HepG2 (cell line): Measurements from ENCODE around the gene UNKL. TPM values are rescaled to one million over a fixed set of nuclear protein-coding genes. Genes with fewer than 3 reads are reported as not detected.

Experiments
- AKNA ChIP-seq: sonication (generic); formaldehyde crosslinking; IDR thresholded peaks from 2 replicates; pipeline ENCODE4 v1.4.0; 2020; ENCODE audit warnings: missing genetic modification reagents, borderline replicate concordance
- CTCF ChIP-seq: sonication (generic); formaldehyde crosslinking; IDR thresholded peaks from 2 replicates; pipeline ENCODE4 v1.5.0; 2020; ENCODE audit warnings: mild to moderate bottlenecking, missing genetic modification reagents, moderate library complexity
- EED ChIP-seq: sonication (generic); formaldehyde crosslinking; IDR thresholded peaks from 2 replicates; pipeline ENCODE4 v1.5.0; 2020; ENCODE audit warnings: mild to moderate bottlenecking, missing genetic modification reagents
- FOSL1 ChIP-seq: sonication (generic); formaldehyde crosslinking; IDR thresholded peaks from 2 replicates; pipeline ENCODE4 v1.9.0; 2021; ENCODE audit warnings: missing genetic modification reagents, borderline replicate concordance
- FOXM1 ChIP-seq: sonication (generic); formaldehyde crosslinking; IDR thresholded peaks from 2 replicates; pipeline ENCODE4 v1.5.0; 2020; ENCODE audit warnings: missing genetic modification reagents
- HOXD1 ChIP-seq: sonication (generic); formaldehyde crosslinking; IDR thresholded peaks from 2 replicates; pipeline ENCODE4 v1.5.0; 2020; ENCODE audit warnings: missing genetic modification reagents
- MTA1 ChIP-seq: sonication (generic); formaldehyde crosslinking; IDR thresholded peaks from 2 replicates; pipeline ENCODE4 v1.4.0; 2020; ENCODE audit warnings: missing genetic modification reagents, mild to moderate bottlenecking, borderline replicate concordance
- PLSCR1 ChIP-seq: sonication (generic); formaldehyde crosslinking; IDR thresholded peaks from 2 replicates; pipeline ENCODE4 v1.5.0; 2020; ENCODE audit warnings: missing genetic modification reagents, mild to moderate bottlenecking, borderline replicate concordance
- SP140L ChIP-seq: sonication (generic); formaldehyde crosslinking; IDR thresholded peaks from 2 replicates; pipeline ENCODE4 v1.4.0; 2020; ENCODE audit warnings: missing genetic modification reagents, borderline replicate concordance
- TBL1XR1 ChIP-seq: fragments of 150-350 bp; IDR thresholded peaks from 2 replicates; pipeline ENCODE4 v1.6.1; 2014; ENCODE audit warnings: borderline replicate concordance, low read length; ENCODE audit not compliant: partially characterized antibody
- TCF7 ChIP-seq: sonication (generic); IDR thresholded peaks from 2 replicates; pipeline ENCODE4 v1.6.1; 2016; ENCODE audit warnings: antibody characterized with exemption, low read depth
- THAP7 ChIP-seq: sonication (generic); formaldehyde crosslinking; IDR thresholded peaks from 2 replicates; pipeline ENCODE4 v1.8.1; 2023; ENCODE audit warnings: mild to moderate bottlenecking, missing genetic modification reagents
- ZNF3 ChIP-seq: IDR thresholded peaks from 2 replicates; pipeline ENCODE4 v1.7.0; 2017; ENCODE audit warnings: inconsistent platforms
- ZNF549 ChIP-seq: sonication (generic); formaldehyde crosslinking; IDR thresholded peaks from 2 replicates; pipeline ENCODE4 v1.5.0; 2020; ENCODE audit warnings: missing genetic modification reagents
- ZNF598 ChIP-seq: sonication (generic); formaldehyde crosslinking; IDR thresholded peaks from 2 replicates; pipeline ENCODE4 v1.5.1; 2020; ENCODE audit warnings: mild to moderate bottlenecking, missing genetic modification reagents, borderline replicate concordance
- ZNF790 ChIP-seq: sonication (generic); formaldehyde crosslinking; IDR thresholded peaks from 2 replicates; pipeline ENCODE4 v1.8.0; 2022; ENCODE audit warnings: missing genetic modification reagents, mild to moderate bottlenecking, borderline replicate concordance
- polyA plus RNA-seq, 8 experiments: library from polyadenylated mRNA; depleted of rRNA in 3 of 8; stranded (reverse) in 7 of 8; unstranded in 1 of 8; fragments of >200 nt; fragmentation: Illumina TruSeq in 4 of 8; extraction: Trizol in 4 of 8; gene quantifications; 2 replicates each; pipeline versions ENCODE4 v1.2.1 to v1.2.3, GENCODE V29; 2011 to 2016; ENCODE audit warnings: low read depth in 4 of 8, missing spikeins in 1 of 8, mixed read lengths in 1 of 8; ENCODE audit not compliant: insufficient read depth in 1 of 8
- total RNA-seq, 5 experiments: library from RNA; depleted of rRNA; stranded (reverse); fragments of >200 nt; fragmentation: Illumina TruSeq; extraction: Trizol; gene quantifications; 2 replicates each; pipeline ENCODE4 v1.2.3, GENCODE V29; 2016; ENCODE audit warnings: low read depth in 1 of 5
- TF ChIP-seq, protein P1 (sequence below): sonication (generic); formaldehyde crosslinking; IDR thresholded peaks from 2 replicates; pipeline ENCODE4 v1.4.0; 2020; ENCODE audit warnings: mild to moderate bottlenecking, missing genetic modification reagents

Gene UNKL
- total and polyA plus RNA-seq, 2 of the 13 experiments (the other 11 are each of a cell fraction or from before 2014, with no cell fraction given), result 10.4 to 17.6 TPM

DNA sequence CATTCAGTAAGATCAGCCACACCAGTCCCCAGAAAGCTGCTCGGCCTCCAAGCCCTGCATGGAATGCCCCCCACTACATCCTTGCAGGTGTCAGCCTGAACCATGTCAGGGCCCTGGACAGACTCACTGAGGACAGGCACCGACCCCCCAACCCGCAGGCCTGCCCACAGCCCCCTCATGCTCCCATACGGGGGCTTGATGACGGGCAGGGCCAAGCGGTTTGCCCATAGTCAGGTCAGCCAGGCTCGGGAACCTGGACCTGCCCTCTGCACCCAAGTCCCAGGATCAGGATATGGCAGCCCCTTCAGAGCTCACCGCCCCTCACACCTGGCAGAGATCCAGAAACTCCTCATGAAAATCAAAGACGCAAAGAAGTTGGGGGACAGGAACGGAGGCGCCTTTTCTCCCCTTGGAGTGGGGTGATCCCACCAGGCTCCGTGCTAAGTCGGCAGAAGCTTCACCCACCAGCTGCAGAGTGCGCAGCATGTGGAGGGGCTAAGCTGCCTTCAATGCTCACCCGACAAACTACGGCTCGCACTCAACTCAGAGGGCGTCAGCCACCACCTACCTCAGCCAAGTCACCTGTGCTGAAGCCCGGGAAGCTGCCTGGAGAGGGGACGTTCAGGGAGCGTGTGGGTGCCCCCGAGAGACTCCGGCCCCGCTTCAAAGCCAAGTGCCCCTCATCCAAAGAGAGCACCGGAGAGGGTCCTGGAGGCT lies 36.3 kb downstream of the UNKL start (continued):
- TF ChIP-seq FOSL1, result no peak
- TF ChIP-seq TBL1XR1, result no peak
- TF ChIP-seq CTCF (CRISPR knock-in tag), result no peak
- TF ChIP-seq ZNF598 (CRISPR knock-in tag), result 0 out of 2 replicates have a peak, but pooled peaks have one; percentile 19
- peak; percentile 4; the same call in 1 of the 2 replicates for TF ChIP-seq MTA1
- TF ChIP-seq, protein P1, sequence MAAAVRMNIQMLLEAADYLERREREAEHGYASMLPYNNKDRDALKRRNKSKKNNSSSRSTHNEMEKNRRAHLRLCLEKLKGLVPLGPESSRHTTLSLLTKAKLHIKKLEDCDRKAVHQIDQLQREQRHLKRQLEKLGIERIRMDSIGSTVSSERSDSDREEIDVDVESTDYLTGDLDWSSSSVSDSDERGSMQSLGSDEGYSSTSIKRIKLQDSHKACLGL (CRISPR knock-in tag), result peak; percentile 8; the same call in 1 of the 2 replicates
- TF ChIP-seq ZNF549 (CRISPR knock-in tag), result no peak
- no peak for TF ChIP-seq PLSCR1 (CRISPR knock-in tag)
- TF ChIP-seq AKNA (CRISPR knock-in tag), result no peak
- TF ChIP-seq TCF7, result no peak
- no peak for TF ChIP-seq ZNF790 (CRISPR knock-in tag)
- TF ChIP-seq SP140L (CRISPR knock-in tag), result no peak
- TF ChIP-seq EED (CRISPR knock-in tag), result no peak
- no peak for TF ChIP-seq ZNF3 (CRISPR knock-in tag)
- no peak for TF ChIP-seq FOXM1 (CRISPR knock-in tag)
- TF ChIP-seq HOXD1 (CRISPR knock-in tag), result no peak
- TF ChIP-seq THAP7, result no peak
- TF ChIP-seq, all 625 proteins: peak for 9
